H1 (cell line): ENCODE results near the gene TTC28. TPM values are rescaled to one million over a fixed set of nuclear protein-coding genes. Genes with fewer than 3 reads are reported as not detected.
A peak's percentile ranks its signal among the peaks of the same experiment; 100 is the strongest.

Experiments used
- CTCF ChIA-PET: fragments of 300-600 bp; sonication (Branson Sonifier 250); formaldehyde crosslinking; loops from one replicate; lab custom pipeline; 2021; ENCODE audit not compliant: partially characterized antibody; lab: Charles Lee
- POLR2A ChIA-PET: fragments of 300-600 bp; sonication (Branson Sonifier 250); formaldehyde crosslinking; loops from one replicate; lab custom pipeline; 2021; ENCODE audit warnings: inconsistent platforms; ENCODE audit not compliant: partially characterized antibody; lab: Charles Lee
- DNase-seq, 2 experiments: peaks; one replicate each; pipeline versions ENCODE4 v3.0.0 to v3.0.0-alpha.2; 2010 to 2022; ENCODE audit warnings: low spot score in 2 of 2, low read depth in 1 of 2, mixed read lengths in 1 of 2
- FAIRE-seq: peaks from 2 replicates; lab custom pipeline; 2011; peaks lifted over from hg19 to GRCh38; lab: Jason Lieb, UNC
- H2AFZ ChIP-seq: 2 replicates; pipeline ENCODE4 v1.8.1; 2012; ENCODE audit warnings: low read length, inconsistent platforms
- H2AK5ac ChIP-seq: 2 replicates; pipeline ENCODE4 v1.6.1; 2013; ENCODE audit warnings: low read depth, low read length
- H2BK120ac ChIP-seq: replicated peaks from 2 replicates; pipeline ENCODE3; 2013; ENCODE audit warnings: low read depth, low read length, inconsistent platforms
- H2BK12ac ChIP-seq: 2 replicates; pipeline ENCODE4 v1.6.1; 2013; ENCODE audit warnings: low read depth, low read length
- H2BK15ac ChIP-seq: 2 replicates; pipeline ENCODE4 v1.6.1; 2013; ENCODE audit warnings: low read length
- H2BK20ac ChIP-seq: 2 replicates; pipeline ENCODE4 v1.6.1; 2013; ENCODE audit warnings: low read length
- H2BK5ac ChIP-seq: 2 replicates; pipeline ENCODE4 v1.6.1; 2013; ENCODE audit warnings: low read depth, low read length
- H3K14ac ChIP-seq: 2 replicates; pipeline ENCODE4 v1.6.1; 2013; ENCODE audit warnings: inconsistent platforms; ENCODE audit not compliant: insufficient read length
- H3K18ac ChIP-seq: 2 replicates; pipeline ENCODE4 v1.6.1; 2013; ENCODE audit warnings: low read length; ENCODE audit errors: extremely low read depth
- H3K23ac ChIP-seq: 2 replicates; pipeline ENCODE4 v1.6.1; 2013; ENCODE audit warnings: inconsistent platforms; ENCODE audit not compliant: insufficient read length
- H3K23me2 ChIP-seq: 2 replicates; pipeline ENCODE4 v1.6.1; 2013; ENCODE audit warnings: low read depth, low read length
- H3K27ac ChIP-seq: 2 replicates; pipeline ENCODE4 v1.6.1; 2011; ENCODE audit warnings: low read depth, low read length, inconsistent platforms
- H3K27me3 ChIP-seq, 4 experiments: replicated peaks in 1 of 4; 1 replicate in 1 of 4; 2 replicates in 3 of 4; pipeline versions ENCODE4 v1.6.1 to v1.8.1; 2011 to 2013; ENCODE audit warnings: low read length in 3 of 4, mild to moderate bottlenecking in 3 of 4, inconsistent platforms in 2 of 4, mixed read lengths in 2 of 4, moderate library complexity in 1 of 4; ENCODE audit not compliant: control insufficient read depth in 3 of 4, insufficient read depth in 3 of 4; ENCODE audit errors: extremely low read depth in 1 of 4
- H3K36me3 ChIP-seq, 4 experiments: 2 replicates each; pipeline versions ENCODE4 v1.6.1 to v1.8.1; 2011 to 2013; ENCODE audit warnings: mild to moderate bottlenecking in 4 of 4, low read length in 3 of 4, moderate library complexity in 2 of 4, control low read depth in 1 of 4, inconsistent platforms in 1 of 4; ENCODE audit not compliant: insufficient read depth in 4 of 4, control insufficient read depth in 2 of 4
- H3K4ac ChIP-seq: replicated peaks from 2 replicates; pipeline ENCODE3; 2013; ENCODE audit warnings: low read length, low read depth, mixed read lengths, inconsistent platforms; ENCODE audit not compliant: insufficient read length
- H3K4me1 ChIP-seq, 4 experiments: replicated peaks in 1 of 4; 1 replicate in 1 of 4; 2 replicates in 3 of 4; pipeline versions ENCODE4 v1.6.1 to v1.8.1; 2011 to 2013; ENCODE audit warnings: low read length in 3 of 4, inconsistent platforms in 2 of 4, mixed read lengths in 1 of 4; ENCODE audit not compliant: insufficient read depth in 4 of 4, control insufficient read depth in 3 of 4
- H3K4me2 ChIP-seq, 2 experiments: 2 replicates each; pipeline versions ENCODE4 v1.6.1 to v1.8.1; 2011 to 2013; ENCODE audit warnings: low read depth in 2 of 2, low read length in 2 of 2, control low read depth in 1 of 2, inconsistent platforms in 1 of 2, mild to moderate bottlenecking in 1 of 2; ENCODE audit not compliant: insufficient read depth in 1 of 2
- H3K4me3 ChIP-seq, 4 experiments: fragments of 200-600, 300-600 bp in 1 of 4; sonication (generic), shearing (Covaris generic), sonication (Bioruptor Twin) in 1 of 4; 2 replicates each; pipeline versions ENCODE4 v1.5.1 to v1.8.1; 2011 to 2016; ENCODE audit warnings: low read length in 4 of 4, low read depth in 3 of 4, control low read depth in 2 of 4, inconsistent platforms in 2 of 4, mild to moderate bottlenecking in 2 of 4, mixed read lengths in 1 of 4, moderate library complexity in 1 of 4; ENCODE audit not compliant: insufficient read depth in 2 of 4; ENCODE audit errors: extremely low read depth in 1 of 4
- H3K56ac ChIP-seq: replicated peaks from 2 replicates; pipeline ENCODE3; 2013; ENCODE audit warnings: low read depth, mild to moderate bottlenecking, mixed read lengths, low read length, inconsistent platforms; ENCODE audit not compliant: insufficient read length
- H3K79me1 ChIP-seq: 2 replicates; pipeline ENCODE4 v1.6.1; 2013; ENCODE audit warnings: low read depth, low read length, control low read depth
- H3K79me2 ChIP-seq, 2 experiments: 2 replicates each; pipeline versions ENCODE4 v1.6.1 to v1.8.1; 2012 to 2013; ENCODE audit warnings: low read length in 2 of 2, mild to moderate bottlenecking in 2 of 2, inconsistent platforms in 1 of 2; ENCODE audit not compliant: insufficient read depth in 2 of 2, control insufficient read depth in 1 of 2
- H3K9ac ChIP-seq, 4 experiments: replicated peaks in 1 of 4; 1 replicate in 1 of 4; 2 replicates in 3 of 4; pipeline versions ENCODE4 v1.6.1 to v1.8.1; 2011 to 2013; ENCODE audit warnings: low read depth in 3 of 4, low read length in 3 of 4, control low read depth in 2 of 4, mild to moderate bottlenecking in 2 of 4, moderate library complexity in 2 of 4, inconsistent platforms in 1 of 4; ENCODE audit errors: extremely low read depth in 1 of 4
- H3K9me3 ChIP-seq, 2 experiments: 2 replicates each; pipeline versions ENCODE4 v1.6.1 to v1.8.1; 2012 to 2013; ENCODE audit warnings: mild to moderate bottlenecking in 2 of 2, moderate library complexity in 2 of 2, control low read depth in 1 of 2, inconsistent platforms in 1 of 2, low read depth in 1 of 2, low read length in 1 of 2, mixed read lengths in 1 of 2; ENCODE audit not compliant: insufficient read depth in 2 of 2
- H4K20me1 ChIP-seq, 2 experiments: replicated peaks in 1 of 2; 2 replicates each; pipeline versions ENCODE3 to v1.8.1; 2011 to 2013; ENCODE audit warnings: inconsistent platforms in 2 of 2, low read length in 2 of 2, mild to moderate bottlenecking in 1 of 2; ENCODE audit not compliant: insufficient read depth in 2 of 2, control insufficient read depth in 1 of 2
- H4K5ac ChIP-seq: 2 replicates; pipeline ENCODE4 v1.6.1; 2013; ENCODE audit warnings: low read length, low read depth, mixed read lengths, inconsistent platforms; ENCODE audit not compliant: insufficient read length
- H4K8ac ChIP-seq: 2 replicates; pipeline ENCODE4 v1.8.0; 2013; ENCODE audit warnings: mild to moderate bottlenecking, moderate library complexity, low read length, inconsistent platforms; ENCODE audit not compliant: insufficient read depth; ENCODE audit errors: extremely low read depth
- H4K91ac ChIP-seq: replicated peaks from 2 replicates; pipeline ENCODE3; 2013; ENCODE audit warnings: low read length, mixed read lengths, inconsistent platforms; ENCODE audit not compliant: insufficient read length
- ASH2L ChIP-seq: fragments of 200-600, 300-600 bp; sonication (generic); IDR thresholded peaks from one replicate; pipeline ENCODE4 v1.7.1; 2017; ENCODE audit warnings: low read length
- EZH2 ChIP-seq: fragments of 200-600 bp; sonication (generic); IDR thresholded peaks from 2 replicates; pipeline ENCODE4 v1.7.1; 2012; ENCODE audit warnings: low read depth, mild to moderate bottlenecking, moderate library complexity, low read length, inconsistent platforms; ENCODE audit not compliant: severe bottlenecking
- FOSL1 ChIP-seq: IDR thresholded peaks from 2 replicates; pipeline ENCODE4 v1.6.1; 2011; ENCODE audit warnings: mild to moderate bottlenecking, low read depth, low read length, moderate library complexity; ENCODE audit not compliant: insufficient read depth
- GABPA ChIP-seq: IDR thresholded peaks from 2 replicates; pipeline ENCODE4 v1.6.1; 2011; ENCODE audit warnings: mild to moderate bottlenecking, low read length, moderate library complexity, borderline replicate concordance; ENCODE audit not compliant: insufficient read depth
- NRF1 ChIP-seq: IDR thresholded peaks from 2 replicates; pipeline ENCODE4 v1.6.1; 2011; ENCODE audit warnings: mild to moderate bottlenecking, low read depth, low read length, improper control_type of control experiment
- RFX5 ChIP-seq: IDR thresholded peaks from 2 replicates; pipeline ENCODE4 v1.6.1; 2011; ENCODE audit warnings: low read depth, low read length, improper control_type of control experiment, borderline replicate concordance
- RNF2 ChIP-seq: fragments of 200-900, 300-1000 bp; sonication (generic); IDR thresholded peaks from 2 replicates; pipeline ENCODE4 v1.7.1; 2016; ENCODE audit warnings: borderline replicate concordance, low read depth, mild to moderate bottlenecking, antibody characterized with exemption, low read length; ENCODE audit not compliant: poor library complexity, severe bottlenecking; ENCODE audit errors: missing control alignments
- SIN3A ChIP-seq, 2 experiments: IDR thresholded peaks in 1 of 2; conservative IDR thresholded peaks in 1 of 2; 2 replicates each; pipeline ENCODE4 v1.6.1; 2011 to 2012; ENCODE audit warnings: low read length in 2 of 2, improper control_type of control experiment in 1 of 2, low read depth in 1 of 2, mild to moderate bottlenecking in 1 of 2
- SP1 ChIP-seq: IDR thresholded peaks from 2 replicates; pipeline ENCODE4 v1.6.1; 2011; ENCODE audit warnings: low read depth, low read length
- WGBS, 2 experiments: shearing (Covaris generic) in 1 of 2; methylation state at CpG; one replicate each; pipeline versions ENCODE4 v1.1.6 to v1.1.7; 2013 to 2015; ENCODE audit warnings: low lambda C conversion rate in 2 of 2, mixed read lengths in 2 of 2, inconsistent platforms in 1 of 2, low coverage in 1 of 2, missing lambda C conversion rate in 1 of 2; ENCODE audit not compliant: insufficient replicate concordance in 2 of 2, insufficient coverage in 1 of 2, insufficient read length in 1 of 2; ENCODE audit errors: extremely low coverage in 1 of 2, missing lambda C conversion rate in 1 of 2; 5-methylcytosine and 5-hydroxymethylcytosine counted together
- polyA plus RNA-seq, 7 experiments: library from polyadenylated mRNA; depleted of rRNA in 3 of 7; stranded (reverse) in 5 of 7; unstranded in 2 of 7; fragments of >200 nt in 5 of 7; fragments of 200-250 nt in 2 of 7; gene quantifications; 1 replicate in 5 of 7; 2 replicates in 1 of 7; 4 replicates in 1 of 7; pipeline versions ENCODE4 v1.2.1 to v1.2.3, GENCODE V29; 2011 to 2013; ENCODE audit warnings: missing spikeins in 2 of 7, mixed read lengths in 2 of 7
- total RNA-seq: library from RNA; stranded (reverse); fragmentation: NEBNext Ultra II Directional; extraction: Animal tissue kit (Norgen Biotek cat#: 25700); gene quantifications from 2 replicates; pipeline ENCODE4 v1.2.1, GENCODE V29; 2021
- TF ChIP-seq, protein P1 (sequence below): IDR thresholded peaks from 2 replicates; pipeline ENCODE4 v1.6.1; 2012; ENCODE audit warnings: inconsistent platforms
- TF ChIP-seq, protein P2 (sequence below): IDR thresholded peaks from 2 replicates; pipeline ENCODE4 v1.6.1; 2012; ENCODE audit warnings: inconsistent platforms

Gene TTC28
- total and polyA plus RNA-seq, 2 of the 8 experiments (the other 6 are each of a cell fraction or from before 2014, with no cell fraction given): 2.6 to 12.6 TPM

DNA sequence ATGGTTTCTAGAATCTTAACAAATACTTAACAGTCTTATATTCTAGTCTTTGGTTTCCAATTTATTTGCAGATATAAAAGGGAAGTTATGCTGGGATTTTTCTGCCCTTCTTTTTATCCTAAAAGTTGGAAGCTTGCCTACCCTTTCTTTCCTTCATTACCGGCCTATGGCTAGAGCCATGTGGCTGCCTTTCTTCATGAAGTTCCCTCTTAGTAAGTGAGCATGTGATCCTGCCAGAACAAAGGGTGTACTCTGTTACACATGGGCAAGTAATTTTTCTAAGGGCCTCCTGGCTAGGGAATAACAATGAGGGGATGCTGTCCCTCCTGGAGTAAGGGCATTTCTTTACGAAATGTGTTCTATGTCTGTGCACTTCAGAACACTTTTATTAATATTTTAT is 508.5 kb downstream of the TTC28 start:
- H3K79me2 ChIP-seq: no peaks in the 10 kb centered on the region
- no peaks in the 10 kb centered on the region for H3K36me3 ChIP-seq
- no peak overlapping the region for H3K4me3 ChIP-seq
- no peak overlapping the region for H2BK20ac ChIP-seq
- no peak overlapping the region for H3K27ac ChIP-seq
- no peak overlapping the region for H4K8ac ChIP-seq
- no peak overlapping the region for H2BK120ac ChIP-seq
- DNase-seq (no peak), FAIRE-seq (no peak)
- no peak overlapping the region for H2AFZ ChIP-seq
- H3K23me2 ChIP-seq: no peaks in the 10 kb centered on the region
- no peak overlapping the region for H2BK5ac ChIP-seq
- no peak overlapping the region for H2BK15ac ChIP-seq
- no peaks in the 10 kb centered on the region for H3K9me3 ChIP-seq
- H3K27me3 ChIP-seq: no peaks in the 10 kb centered on the region
- H3K56ac ChIP-seq: no peak overlapping the region
- no peak overlapping the region for H4K91ac ChIP-seq
- H3K4ac ChIP-seq: no peak overlapping the region
- no peak overlapping the region for H3K23ac ChIP-seq
- POLR2A ChIA-PET: no interaction called here
- H3K14ac ChIP-seq: no peak overlapping the region
- H3K18ac ChIP-seq: no peak overlapping the region
- no peak overlapping the region for H2AK5ac ChIP-seq
- TF ChIP-seq RNF2: no peak
- no peak for TF ChIP-seq ASH2L
- TF ChIP-seq NRF1: no peak
- no peak for TF ChIP-seq EZH2
- TF ChIP-seq, protein P1, sequence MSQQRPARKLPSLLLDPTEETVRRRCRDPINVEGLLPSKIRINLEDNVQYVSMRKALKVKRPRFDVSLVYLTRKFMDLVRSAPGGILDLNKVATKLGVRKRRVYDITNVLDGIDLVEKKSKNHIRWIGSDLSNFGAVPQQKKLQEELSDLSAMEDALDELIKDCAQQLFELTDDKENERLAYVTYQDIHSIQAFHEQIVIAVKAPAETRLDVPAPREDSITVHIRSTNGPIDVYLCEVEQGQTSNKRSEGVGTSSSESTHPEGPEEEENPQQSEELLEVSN: peak; percentile 88
- TF ChIP-seq SP1: no peak
- no peak for TF ChIP-seq GABPA
- no peak for TF ChIP-seq FOSL1
- TF ChIP-seq RFX5: no peak
- TF ChIP-seq, protein P2, sequence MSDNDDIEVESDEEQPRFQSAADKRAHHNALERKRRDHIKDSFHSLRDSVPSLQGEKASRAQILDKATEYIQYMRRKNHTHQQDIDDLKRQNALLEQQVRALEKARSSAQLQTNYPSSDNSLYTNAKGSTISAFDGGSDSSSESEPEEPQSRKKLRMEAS: peak; percentile 71; the same call in 1 of the 2 replicates
- no peak for TF ChIP-seq SIN3A (conservative IDR thresholded peaks at IDR 0.05 in 1 of 2, IDR thresholded peaks at IDR 0.05 in 1 of 2; ENCODE audit: low read depth in 1 of 2, low read length in 2 of 2)
- 88% methylated on average over 2 of the region's 2 CpGs; no CpG with 5 or more reads in 1 of the 2 experiments for WGBS, 2 experiments
- CTCF ChIA-PET: no interaction called here
- no peaks in the 10 kb centered on the region for H3K79me1 ChIP-seq
- no peak overlapping the region; a peak in 1 of 7 replicates for H3K9ac ChIP-seq
- H2BK12ac ChIP-seq: no peak overlapping the region
- no peaks in the 10 kb centered on the region for H4K20me1 ChIP-seq
- H4K5ac ChIP-seq: no peak overlapping the region
- no peaks in the 10 kb centered on the region for H3K4me1 ChIP-seq
- no peak overlapping the region for H3K4me2 ChIP-seq
